ENCODE results near the gene MACROD2. TPM values are rescaled to one million over a fixed set of nuclear protein-coding genes. Genes with fewer than 3 reads are reported as not detected.

Gene MACROD2
- total and polyA plus RNA-seq, 2 experiments from 2014 or later = 2.8 to 4.3 TPM

DNA sequence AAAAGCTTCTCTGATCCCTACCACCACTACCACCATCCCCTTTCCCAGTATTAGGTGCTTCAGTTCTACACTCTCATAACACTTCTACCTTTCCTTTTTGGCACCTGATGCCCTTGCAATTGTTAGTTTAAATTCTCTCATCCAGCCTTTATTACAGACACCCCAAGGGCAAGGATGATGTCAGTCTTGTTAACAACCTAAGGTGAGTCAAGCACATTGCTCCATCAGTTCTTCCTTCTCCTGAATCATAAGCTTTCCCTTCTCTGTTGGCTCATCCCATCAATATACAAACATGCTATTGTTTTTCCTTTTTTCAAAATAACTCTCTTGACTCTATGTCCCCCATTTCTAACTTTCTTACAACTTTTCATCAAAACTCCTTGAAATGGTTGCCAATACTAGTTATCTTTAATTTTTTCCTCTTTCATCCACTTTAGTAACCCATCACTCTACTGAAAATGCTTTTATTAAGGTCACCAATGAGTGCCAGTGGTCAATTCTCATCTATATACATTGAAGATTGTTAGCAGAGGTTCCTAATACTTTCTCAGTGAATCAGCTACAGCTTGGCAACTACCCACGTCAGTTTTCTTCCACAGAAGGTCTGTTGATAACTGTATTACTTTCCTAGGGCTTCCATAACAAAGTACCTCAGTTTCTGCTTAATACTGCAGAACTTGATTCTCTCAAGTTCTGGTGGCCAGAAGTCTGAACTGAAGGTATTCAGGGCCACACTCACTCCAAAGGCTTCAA is 439.2 kb downstream of the MACROD2 start (continued):
- TF ChIP-seq, protein P1, sequence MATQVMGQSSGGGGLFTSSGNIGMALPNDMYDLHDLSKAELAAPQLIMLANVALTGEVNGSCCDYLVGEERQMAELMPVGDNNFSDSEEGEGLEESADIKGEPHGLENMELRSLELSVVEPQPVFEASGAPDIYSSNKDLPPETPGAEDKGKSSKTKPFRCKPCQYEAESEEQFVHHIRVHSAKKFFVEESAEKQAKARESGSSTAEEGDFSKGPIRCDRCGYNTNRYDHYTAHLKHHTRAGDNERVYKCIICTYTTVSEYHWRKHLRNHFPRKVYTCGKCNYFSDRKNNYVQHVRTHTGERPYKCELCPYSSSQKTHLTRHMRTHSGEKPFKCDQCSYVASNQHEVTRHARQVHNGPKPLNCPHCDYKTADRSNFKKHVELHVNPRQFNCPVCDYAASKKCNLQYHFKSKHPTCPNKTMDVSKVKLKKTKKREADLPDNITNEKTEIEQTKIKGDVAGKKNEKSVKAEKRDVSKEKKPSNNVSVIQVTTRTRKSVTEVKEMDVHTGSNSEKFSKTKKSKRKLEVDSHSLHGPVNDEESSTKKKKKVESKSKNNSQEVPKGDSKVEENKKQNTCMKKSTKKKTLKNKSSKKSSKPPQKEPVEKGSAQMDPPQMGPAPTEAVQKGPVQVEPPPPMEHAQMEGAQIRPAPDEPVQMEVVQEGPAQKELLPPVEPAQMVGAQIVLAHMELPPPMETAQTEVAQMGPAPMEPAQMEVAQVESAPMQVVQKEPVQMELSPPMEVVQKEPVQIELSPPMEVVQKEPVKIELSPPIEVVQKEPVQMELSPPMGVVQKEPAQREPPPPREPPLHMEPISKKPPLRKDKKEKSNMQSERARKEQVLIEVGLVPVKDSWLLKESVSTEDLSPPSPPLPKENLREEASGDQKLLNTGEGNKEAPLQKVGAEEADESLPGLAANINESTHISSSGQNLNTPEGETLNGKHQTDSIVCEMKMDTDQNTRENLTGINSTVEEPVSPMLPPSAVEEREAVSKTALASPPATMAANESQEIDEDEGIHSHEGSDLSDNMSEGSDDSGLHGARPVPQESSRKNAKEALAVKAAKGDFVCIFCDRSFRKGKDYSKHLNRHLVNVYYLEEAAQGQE (IDR thresholded peaks at IDR 0.05; ENCODE audit: unreplicated experiment) = no peak
- no peak for TF ChIP-seq JUNB (IDR thresholded peaks at IDR 0.05; ENCODE audit: unreplicated experiment)
- no peak for TF ChIP-seq STAT1 (IDR thresholded peaks at IDR 0.05; ENCODE audit: unreplicated experiment)

DNA sequence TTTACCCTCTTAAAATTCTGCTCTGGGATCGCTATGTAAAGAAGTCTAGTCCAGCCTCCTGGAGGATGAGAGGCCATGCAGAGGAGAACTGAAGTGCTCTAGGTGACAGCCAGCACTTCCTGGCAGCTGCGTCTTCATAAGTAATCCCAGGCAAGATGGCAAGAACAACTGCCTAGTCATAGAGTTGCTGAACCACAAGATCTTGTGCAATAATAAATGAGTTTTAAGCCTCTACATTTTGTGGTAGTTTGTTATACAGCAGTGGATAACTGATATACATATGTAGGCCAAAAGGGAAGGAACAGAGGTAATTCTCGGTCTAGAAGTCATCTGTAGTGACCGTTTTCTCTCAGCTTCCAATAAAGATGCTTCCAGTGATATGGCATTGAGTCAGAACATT is 445.9 kb downstream of the MACROD2 start:
- H3K4me1 Mint-ChIP-seq = no peaks in the 10 kb centered on the region; the same call in 2 of the 3 replicates
- Histone ChIP-seq H3K4me1 (ENCODE audit: insufficient read depth) (no peaks in the 10 kb centered on the region), H3K4me2 (no peak overlapping the region), H3K4me3 (no peak overlapping the region), H4K20me1 (replicated peaks; ENCODE audit: insufficient read depth) (no peaks in the 10 kb centered on the region), H3K36me3 (ENCODE audit: insufficient read depth) (no peaks in the 10 kb centered on the region), H3K27me3 (ENCODE audit: insufficient read depth) (no peaks in the 10 kb centered on the region), H3K9me2 (ENCODE audit: insufficient read depth) (0 out of 2 replicates have a peak, but pooled peaks cover 3% of the 10 kb centered on the region), H3F3A (replicated peaks; ENCODE audit: low read depth) (no peaks in the 10 kb centered on the region), H2AFZ (no peak overlapping the region), H3K79me2 (replicated peaks; ENCODE audit: insufficient read depth) (no peaks in the 10 kb centered on the region), H3K27ac (ENCODE audit: low read depth) (no peak overlapping the region)
- DNase-seq (ENCODE audit: low spot score) (no peak), ATAC-seq (no peak)
- no peak for TF ChIP-seq NANOG (IDR thresholded peaks at IDR 0.05; ENCODE audit: borderline replicate concordance)
- TF ChIP-seq CREB1 (CRISPR knock-in tag; IDR thresholded peaks at IDR 0.05; ENCODE audit: low read depth) = no peak
- no peak for TF ChIP-seq JUNB (IDR thresholded peaks at IDR 0.05; ENCODE audit: unreplicated experiment)
- TF ChIP-seq EZH2 (IDR thresholded peaks at IDR 0.05; ENCODE audit: low read depth, unreplicated experiment) = no peak
- no peak for TF ChIP-seq STAT1 (IDR thresholded peaks at IDR 0.05; ENCODE audit: unreplicated experiment)
- no peak for TF ChIP-seq EZH2phosphoT487 (IDR thresholded peaks at IDR 0.05; ENCODE audit: unreplicated experiment)
- H3K27ac Mint-ChIP-seq = no peak overlapping the region
- H3K27me3 Mint-ChIP-seq (ENCODE audit: insufficient read depth, low read depth, poor library complexity) = no peaks in the 10 kb centered on the region
- H3K4me3 Mint-ChIP-seq = no peak overlapping the region
- peaks cover 6% of the 10 kb centered on the region; the same call in 2 of the 3 replicates for H3K9me3 Mint-ChIP-seq
- no peaks in the 10 kb centered on the region for H3K36me3 Mint-ChIP-seq (ENCODE audit: low read depth)

DNA sequence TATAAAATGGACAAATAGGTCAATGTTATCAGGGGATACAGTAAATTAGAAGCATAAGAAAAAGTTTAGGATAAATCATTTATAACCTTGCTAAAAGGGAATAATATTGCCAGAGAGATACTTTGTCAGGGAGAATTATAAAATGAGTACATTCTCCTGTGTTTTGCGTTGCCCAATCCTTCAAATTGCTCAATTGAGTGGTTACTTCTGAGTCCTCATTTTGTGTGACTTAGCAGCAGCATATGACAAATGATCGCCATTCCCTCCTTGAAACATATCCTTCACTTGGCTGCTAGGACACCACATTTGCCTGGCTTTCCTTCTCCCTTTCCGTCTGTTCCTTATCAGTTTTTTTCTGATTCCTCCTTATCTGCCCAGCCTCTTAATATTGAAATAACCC is 448.8 kb downstream of the MACROD2 start:
- Histone ChIP-seq H3K27me3 (ENCODE audit: insufficient read depth) (no peaks in the 10 kb centered on the region), H3K9me2 (ENCODE audit: insufficient read depth) (0 out of 2 replicates have a peak, but pooled peaks cover 8% of the 10 kb centered on the region), H3K4me3 (no peak overlapping the region), H3K36me3 (ENCODE audit: insufficient read depth) (no peaks in the 10 kb centered on the region), H3K27ac (ENCODE audit: low read depth) (no peak overlapping the region), H2AFZ (no peak overlapping the region), H4K20me1 (replicated peaks; ENCODE audit: insufficient read depth) (no peaks in the 10 kb centered on the region), H3F3A (replicated peaks; ENCODE audit: low read depth) (no peaks in the 10 kb centered on the region), H3K79me2 (replicated peaks; ENCODE audit: insufficient read depth) (no peaks in the 10 kb centered on the region), H3K4me2 (no peak overlapping the region), H3K4me1 (ENCODE audit: insufficient read depth) (no peaks in the 10 kb centered on the region; the same call in 1 of the 2 replicates)
- no peak overlapping the region for H3K4me3 Mint-ChIP-seq
- H3K4me1 Mint-ChIP-seq = peaks cover 4% of the 10 kb centered on the region; the same call in 2 of the 3 replicates
- no peak for DNase-seq (ENCODE audit: low spot score)
- no peak overlapping the region for H3K27ac Mint-ChIP-seq
- no peaks in the 10 kb centered on the region for H3K36me3 Mint-ChIP-seq (ENCODE audit: low read depth)
- peaks cover 1% of the 10 kb centered on the region; the same call in 2 of the 3 replicates for H3K9me3 Mint-ChIP-seq
- H3K27me3 Mint-ChIP-seq (ENCODE audit: insufficient read depth, low read depth, poor library complexity) = no peaks in the 10 kb centered on the region
- ATAC-seq = no peak
- TF ChIP-seq, protein P1 (IDR thresholded peaks at IDR 0.05; ENCODE audit: unreplicated experiment) = no peak
- TF ChIP-seq JUNB (IDR thresholded peaks at IDR 0.05; ENCODE audit: unreplicated experiment) (no peak), STAT1 (IDR thresholded peaks at IDR 0.05; ENCODE audit: unreplicated experiment) (no peak)

All from GM23338 (cell line).